GM21825 (cell line): Measurements from ENCODE around the gene VPS35L.

Source experiments
- ATAC-seq: cut with Tn5 transposase; IDR thresholded peaks from one replicate; pipeline ENCODE4 v1.9.1; 2021; ENCODE audit warnings: mild to moderate bottlenecking, moderate library complexity; ENCODE audit not compliant: unreplicated experiment

Gene VPS35L

GRCh38 chr16:19690196-19690595, 134.7 kb downstream of the VPS35L start:
- ATAC-seq = no peak

- no peak for ATAC-seq
These were observed 135.7 kb downstream of the VPS35L start for GRCh38 chr16:19691161-19691711.

GRCh38 chr16:19694989-19695388, 139.5 kb downstream of the VPS35L start:
- no peak for ATAC-seq

- no peak for ATAC-seq
These were observed 140.8 kb downstream of the VPS35L start for GRCh38 chr16:19696328-19696727.

- no peak for ATAC-seq
These were observed 141.5 kb downstream of the VPS35L start for GRCh38 chr16:19696961-19697360.

GRCh38 chr16:19697756-19698318, 142.3 kb downstream of the VPS35L start:
- no peak for ATAC-seq

- no peak for ATAC-seq
These were observed 143.3 kb downstream of the VPS35L start for GRCh38 chr16:19698480-19699465.

GRCh38 chr16:19699472-19699871, 144.0 kb downstream of the VPS35L start:
- no peak for ATAC-seq

GRCh38 chr16:19700319-19700781, 144.8 kb downstream of the VPS35L start:
- ATAC-seq = no peak

GRCh38 chr16:19701091-19701490, 145.6 kb downstream of the VPS35L start:
- no peak for ATAC-seq

GRCh38 chr16:19703172-19703889, 147.8 kb downstream of the VPS35L start:
- ATAC-seq = no peak

- ATAC-seq = no peak
These were observed 149.0 kb downstream of the VPS35L start for GRCh38 chr16:19704321-19705145.

GRCh38 chr16:19705146-19705501, 149.6 kb downstream of the VPS35L start:
- no peak for ATAC-seq

- ATAC-seq = no peak
These were observed 150.3 kb downstream of the VPS35L start for GRCh38 chr16:19705843-19706242.

GRCh38 chr16:19706846-19707245, 151.3 kb downstream of the VPS35L start:
- ATAC-seq = no peak

GRCh38 chr16:19707569-19708295, 152.2 kb downstream of the VPS35L start:
- no peak for ATAC-seq

- ATAC-seq = no peak
These were observed 153.0 kb downstream of the VPS35L start for GRCh38 chr16:19708296-19709205.

- no peak for ATAC-seq
These were observed 154.1 kb downstream of the VPS35L start for GRCh38 chr16:19709381-19710136.
